H1 (cell line): ENCODE results near the gene SELENOF. TPM values are rescaled to one million over a fixed set of nuclear protein-coding genes. Genes with fewer than 3 reads are reported as not detected.
A peak's percentile ranks its signal among the peaks of the same experiment; 100 is the strongest.

Experiments
- CTCF ChIA-PET: fragments of 300-600 bp; sonication (Branson Sonifier 250); formaldehyde crosslinking; loops from one replicate; lab custom pipeline; 2021; ENCODE audit not compliant: partially characterized antibody; lab: Charles Lee
- POLR2A ChIA-PET: fragments of 300-600 bp; sonication (Branson Sonifier 250); formaldehyde crosslinking; loops from one replicate; lab custom pipeline; 2021; ENCODE audit warnings: inconsistent platforms; ENCODE audit not compliant: partially characterized antibody; lab: Charles Lee
- DNase-seq, 2 experiments: peaks; one replicate each; pipeline versions ENCODE4 v3.0.0 to v3.0.0-alpha.2; 2010 to 2022; ENCODE audit warnings: low spot score in 2 of 2, low read depth in 1 of 2, mixed read lengths in 1 of 2
- FAIRE-seq: peaks from 2 replicates; lab custom pipeline; 2011; peaks lifted over from hg19 to GRCh38; lab: Jason Lieb, UNC
- H2AFZ ChIP-seq: 2 replicates; pipeline ENCODE4 v1.8.1; 2012; ENCODE audit warnings: low read length, inconsistent platforms
- H2AK5ac ChIP-seq: 2 replicates; pipeline ENCODE4 v1.6.1; 2013; ENCODE audit warnings: low read depth, low read length
- H2BK120ac ChIP-seq: replicated peaks from 2 replicates; pipeline ENCODE3; 2013; ENCODE audit warnings: low read depth, low read length, inconsistent platforms
- H2BK12ac ChIP-seq: 2 replicates; pipeline ENCODE4 v1.6.1; 2013; ENCODE audit warnings: low read depth, low read length
- H2BK15ac ChIP-seq: 2 replicates; pipeline ENCODE4 v1.6.1; 2013; ENCODE audit warnings: low read length
- H2BK20ac ChIP-seq: 2 replicates; pipeline ENCODE4 v1.6.1; 2013; ENCODE audit warnings: low read length
- H2BK5ac ChIP-seq: 2 replicates; pipeline ENCODE4 v1.6.1; 2013; ENCODE audit warnings: low read depth, low read length
- H3K14ac ChIP-seq: 2 replicates; pipeline ENCODE4 v1.6.1; 2013; ENCODE audit warnings: inconsistent platforms; ENCODE audit not compliant: insufficient read length
- H3K18ac ChIP-seq: 2 replicates; pipeline ENCODE4 v1.6.1; 2013; ENCODE audit warnings: low read length; ENCODE audit errors: extremely low read depth
- H3K23ac ChIP-seq: 2 replicates; pipeline ENCODE4 v1.6.1; 2013; ENCODE audit warnings: inconsistent platforms; ENCODE audit not compliant: insufficient read length
- H3K23me2 ChIP-seq: 2 replicates; pipeline ENCODE4 v1.6.1; 2013; ENCODE audit warnings: low read depth, low read length
- H3K27ac ChIP-seq: 2 replicates; pipeline ENCODE4 v1.6.1; 2011; ENCODE audit warnings: low read depth, low read length, inconsistent platforms
- H3K27me3 ChIP-seq, 4 experiments: replicated peaks in 1 of 4; 1 replicate in 1 of 4; 2 replicates in 3 of 4; pipeline versions ENCODE4 v1.6.1 to v1.8.1; 2011 to 2013; ENCODE audit warnings: low read length in 3 of 4, mild to moderate bottlenecking in 3 of 4, inconsistent platforms in 2 of 4, mixed read lengths in 2 of 4, moderate library complexity in 1 of 4; ENCODE audit not compliant: control insufficient read depth in 3 of 4, insufficient read depth in 3 of 4; ENCODE audit errors: extremely low read depth in 1 of 4
- H3K36me3 ChIP-seq, 4 experiments: 2 replicates each; pipeline versions ENCODE4 v1.6.1 to v1.8.1; 2011 to 2013; ENCODE audit warnings: mild to moderate bottlenecking in 4 of 4, low read length in 3 of 4, moderate library complexity in 2 of 4, control low read depth in 1 of 4, inconsistent platforms in 1 of 4; ENCODE audit not compliant: insufficient read depth in 4 of 4, control insufficient read depth in 2 of 4
- H3K4ac ChIP-seq: replicated peaks from 2 replicates; pipeline ENCODE3; 2013; ENCODE audit warnings: low read length, low read depth, mixed read lengths, inconsistent platforms; ENCODE audit not compliant: insufficient read length
- H3K4me1 ChIP-seq, 4 experiments: replicated peaks in 1 of 4; 1 replicate in 1 of 4; 2 replicates in 3 of 4; pipeline versions ENCODE4 v1.6.1 to v1.8.1; 2011 to 2013; ENCODE audit warnings: low read length in 3 of 4, inconsistent platforms in 2 of 4, mixed read lengths in 1 of 4; ENCODE audit not compliant: insufficient read depth in 4 of 4, control insufficient read depth in 3 of 4
- H3K4me2 ChIP-seq, 2 experiments: 2 replicates each; pipeline versions ENCODE4 v1.6.1 to v1.8.1; 2011 to 2013; ENCODE audit warnings: low read depth in 2 of 2, low read length in 2 of 2, control low read depth in 1 of 2, inconsistent platforms in 1 of 2, mild to moderate bottlenecking in 1 of 2; ENCODE audit not compliant: insufficient read depth in 1 of 2
- H3K4me3 ChIP-seq, 4 experiments: fragments of 200-600, 300-600 bp in 1 of 4; sonication (generic), shearing (Covaris generic), sonication (Bioruptor Twin) in 1 of 4; 2 replicates each; pipeline versions ENCODE4 v1.5.1 to v1.8.1; 2011 to 2016; ENCODE audit warnings: low read length in 4 of 4, low read depth in 3 of 4, control low read depth in 2 of 4, inconsistent platforms in 2 of 4, mild to moderate bottlenecking in 2 of 4, mixed read lengths in 1 of 4, moderate library complexity in 1 of 4; ENCODE audit not compliant: insufficient read depth in 2 of 4; ENCODE audit errors: extremely low read depth in 1 of 4
- H3K56ac ChIP-seq: replicated peaks from 2 replicates; pipeline ENCODE3; 2013; ENCODE audit warnings: low read depth, mild to moderate bottlenecking, mixed read lengths, low read length, inconsistent platforms; ENCODE audit not compliant: insufficient read length
- H3K79me1 ChIP-seq: 2 replicates; pipeline ENCODE4 v1.6.1; 2013; ENCODE audit warnings: low read depth, low read length, control low read depth
- H3K79me2 ChIP-seq, 2 experiments: 2 replicates each; pipeline versions ENCODE4 v1.6.1 to v1.8.1; 2012 to 2013; ENCODE audit warnings: low read length in 2 of 2, mild to moderate bottlenecking in 2 of 2, inconsistent platforms in 1 of 2; ENCODE audit not compliant: insufficient read depth in 2 of 2, control insufficient read depth in 1 of 2
- H3K9ac ChIP-seq, 4 experiments: replicated peaks in 1 of 4; 1 replicate in 1 of 4; 2 replicates in 3 of 4; pipeline versions ENCODE4 v1.6.1 to v1.8.1; 2011 to 2013; ENCODE audit warnings: low read depth in 3 of 4, low read length in 3 of 4, control low read depth in 2 of 4, mild to moderate bottlenecking in 2 of 4, moderate library complexity in 2 of 4, inconsistent platforms in 1 of 4; ENCODE audit errors: extremely low read depth in 1 of 4
- H3K9me3 ChIP-seq, 2 experiments: 2 replicates each; pipeline versions ENCODE4 v1.6.1 to v1.8.1; 2012 to 2013; ENCODE audit warnings: mild to moderate bottlenecking in 2 of 2, moderate library complexity in 2 of 2, control low read depth in 1 of 2, inconsistent platforms in 1 of 2, low read depth in 1 of 2, low read length in 1 of 2, mixed read lengths in 1 of 2; ENCODE audit not compliant: insufficient read depth in 2 of 2
- H4K20me1 ChIP-seq, 2 experiments: replicated peaks in 1 of 2; 2 replicates each; pipeline versions ENCODE3 to v1.8.1; 2011 to 2013; ENCODE audit warnings: inconsistent platforms in 2 of 2, low read length in 2 of 2, mild to moderate bottlenecking in 1 of 2; ENCODE audit not compliant: insufficient read depth in 2 of 2, control insufficient read depth in 1 of 2
- H4K5ac ChIP-seq: 2 replicates; pipeline ENCODE4 v1.6.1; 2013; ENCODE audit warnings: low read length, low read depth, mixed read lengths, inconsistent platforms; ENCODE audit not compliant: insufficient read length
- H4K8ac ChIP-seq: 2 replicates; pipeline ENCODE4 v1.8.0; 2013; ENCODE audit warnings: mild to moderate bottlenecking, moderate library complexity, low read length, inconsistent platforms; ENCODE audit not compliant: insufficient read depth; ENCODE audit errors: extremely low read depth
- H4K91ac ChIP-seq: replicated peaks from 2 replicates; pipeline ENCODE3; 2013; ENCODE audit warnings: low read length, mixed read lengths, inconsistent platforms; ENCODE audit not compliant: insufficient read length
- BACH1 ChIP-seq: IDR thresholded peaks from 2 replicates; pipeline ENCODE4 v1.6.1; 2012; ENCODE audit warnings: low read length, improper control_type of control experiment
- CREB1 ChIP-seq: IDR thresholded peaks from 2 replicates; pipeline ENCODE4 v1.6.1; 2012; ENCODE audit warnings: inconsistent platforms
- JUN ChIP-seq: IDR thresholded peaks from 2 replicates; pipeline ENCODE4 v1.6.1; 2011; ENCODE audit warnings: low read depth, mild to moderate bottlenecking, improper control_type of control experiment, low read length
- KDM5A ChIP-seq: fragments of 200-600 bp; IDR thresholded peaks from 2 replicates; pipeline ENCODE4 v1.7.1; 2012; ENCODE audit warnings: mild to moderate bottlenecking, low read length, inconsistent platforms, mixed read lengths
- PHF8 ChIP-seq: fragments of 200-600 bp; sonication (generic); conservative IDR thresholded peaks from 2 replicates; pipeline ENCODE4 v1.7.1; 2012; ENCODE audit warnings: low read depth, mild to moderate bottlenecking, inconsistent platforms, low read length, moderate library complexity
- POLR2A ChIP-seq, 2 experiments: IDR thresholded peaks; 1 replicate in 1 of 2; 2 replicates in 1 of 2; pipeline ENCODE4 v1.6.1; 2011; ENCODE audit warnings: low read depth in 2 of 2, low read length in 2 of 2, mild to moderate bottlenecking in 2 of 2; ENCODE audit errors: control extremely low read depth in 1 of 2
- RAD21 ChIP-seq, 2 experiments: IDR thresholded peaks in 1 of 2; conservative IDR thresholded peaks in 1 of 2; 2 replicates each; pipeline ENCODE4 v1.6.1; 2011; ENCODE audit warnings: low read depth in 2 of 2, low read length in 2 of 2, improper control_type of control experiment in 1 of 2, inconsistent platforms in 1 of 2, mild to moderate bottlenecking in 1 of 2, moderate library complexity in 1 of 2
- SP1 ChIP-seq: IDR thresholded peaks from 2 replicates; pipeline ENCODE4 v1.6.1; 2011; ENCODE audit warnings: low read depth, low read length
- SP4 ChIP-seq: IDR thresholded peaks from 2 replicates; pipeline ENCODE4 v1.6.1; 2012; ENCODE audit warnings: low read length, inconsistent platforms
- TBP ChIP-seq: IDR thresholded peaks from 2 replicates; pipeline ENCODE4 v1.6.1; 2011; ENCODE audit warnings: low read depth, low read length, improper control_type of control experiment
- TEAD4 ChIP-seq: IDR thresholded peaks from 2 replicates; pipeline ENCODE4 v1.6.1; 2012; ENCODE audit warnings: low read depth, low read length, inconsistent platforms, mixed read lengths
- WGBS, 2 experiments: shearing (Covaris generic) in 1 of 2; methylation state at CpG; one replicate each; pipeline versions ENCODE4 v1.1.6 to v1.1.7; 2013 to 2015; ENCODE audit warnings: low lambda C conversion rate in 2 of 2, mixed read lengths in 2 of 2, inconsistent platforms in 1 of 2, low coverage in 1 of 2, missing lambda C conversion rate in 1 of 2; ENCODE audit not compliant: insufficient replicate concordance in 2 of 2, insufficient coverage in 1 of 2, insufficient read length in 1 of 2; ENCODE audit errors: extremely low coverage in 1 of 2, missing lambda C conversion rate in 1 of 2; 5-methylcytosine and 5-hydroxymethylcytosine counted together
- polyA plus RNA-seq, 7 experiments: library from polyadenylated mRNA; depleted of rRNA in 3 of 7; stranded (reverse) in 5 of 7; unstranded in 2 of 7; fragments of >200 nt in 5 of 7; fragments of 200-250 nt in 2 of 7; gene quantifications; 1 replicate in 5 of 7; 2 replicates in 1 of 7; 4 replicates in 1 of 7; pipeline versions ENCODE4 v1.2.1 to v1.2.3, GENCODE V29; 2011 to 2013; ENCODE audit warnings: missing spikeins in 2 of 7, mixed read lengths in 2 of 7
- total RNA-seq: library from RNA; stranded (reverse); fragmentation: NEBNext Ultra II Directional; extraction: Animal tissue kit (Norgen Biotek cat#: 25700); gene quantifications from 2 replicates; pipeline ENCODE4 v1.2.1, GENCODE V29; 2021
- TF ChIP-seq, protein P1 (sequence below): IDR thresholded peaks from 2 replicates; pipeline ENCODE4 v1.6.1; 2012; ENCODE audit warnings: inconsistent platforms
- TF ChIP-seq, protein P2 (sequence below): IDR thresholded peaks from 2 replicates; pipeline ENCODE4 v1.6.1; 2012; ENCODE audit warnings: inconsistent platforms

The SELENOF gene
- total and polyA plus RNA-seq, 2 of the 8 experiments (the other 6 are each of a cell fraction or from before 2014, with no cell fraction given), result 70.7 to 163 TPM

DNA sequence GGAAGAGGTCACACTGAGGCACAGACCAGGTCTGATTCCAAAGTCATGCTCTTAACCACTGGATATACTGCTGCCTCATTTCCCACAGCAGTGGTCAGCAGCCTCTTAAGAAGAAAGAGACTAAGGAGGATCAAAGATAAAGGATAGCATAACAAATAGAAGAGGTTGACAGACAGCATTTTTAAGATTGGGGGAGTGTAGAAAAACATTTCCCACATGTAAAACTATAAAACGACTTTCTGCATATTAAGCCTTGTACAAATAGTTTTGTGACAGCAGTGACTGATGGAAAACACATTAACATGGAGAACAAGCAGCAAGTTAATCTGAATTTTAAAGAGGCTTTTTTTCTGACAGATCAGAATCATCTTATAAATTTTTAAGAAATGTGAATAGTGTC lies 92.0 kb downstream of the SELENOF start:
- H3K27ac ChIP-seq, result no peak overlapping the region
- no peaks in the 10 kb centered on the region for H3K9me3 ChIP-seq
- no peak overlapping the region for H4K8ac ChIP-seq
- ChIA-PET CTCF (interaction anchor here (0.7 to 1.3 kb wide), 4 partner anchors 8 to 243 kb away, joined by 3 read pairs; no protein-coding TSS in a partner anchor), POLR2A (no interaction called here)
- no peak overlapping the region for H2AFZ ChIP-seq
- no peak overlapping the region for H3K18ac ChIP-seq
- H3K79me2 ChIP-seq, result no peaks in the 10 kb centered on the region
- 80% methylated on average over 1 of the region's 1 CpG; no CpG with 5 or more reads in 1 of the 2 experiments for WGBS, 2 experiments
- H2BK5ac ChIP-seq, result no peak overlapping the region
- H3K4me2 ChIP-seq, result no peak overlapping the region
- H3K23me2 ChIP-seq, result no peaks in the 10 kb centered on the region
- no peak overlapping the region for H2BK120ac ChIP-seq
- H4K5ac ChIP-seq, result no peak overlapping the region
- no peak for TF ChIP-seq BACH1
- TF ChIP-seq SP1, result no peak
- TF ChIP-seq SP4, result no peak
- TF ChIP-seq TEAD4, result no peak
- TF ChIP-seq JUN, result no peak
- TF ChIP-seq, protein P1, sequence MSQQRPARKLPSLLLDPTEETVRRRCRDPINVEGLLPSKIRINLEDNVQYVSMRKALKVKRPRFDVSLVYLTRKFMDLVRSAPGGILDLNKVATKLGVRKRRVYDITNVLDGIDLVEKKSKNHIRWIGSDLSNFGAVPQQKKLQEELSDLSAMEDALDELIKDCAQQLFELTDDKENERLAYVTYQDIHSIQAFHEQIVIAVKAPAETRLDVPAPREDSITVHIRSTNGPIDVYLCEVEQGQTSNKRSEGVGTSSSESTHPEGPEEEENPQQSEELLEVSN, result no peak
- no peak for TF ChIP-seq POLR2A (IDR thresholded peaks at IDR 0.05; ENCODE audit: control extremely low read depth in 1 of 2, low read depth in 2 of 2, low read length in 2 of 2)
- TF ChIP-seq CREB1, result no peak
- no peak for TF ChIP-seq RAD21 (IDR thresholded peaks at IDR 0.05 in 1 of 2, conservative IDR thresholded peaks at IDR 0.05 in 1 of 2; ENCODE audit: low read depth in 2 of 2, low read length in 2 of 2)
- no peak for TF ChIP-seq PHF8
- TF ChIP-seq KDM5A, result no peak
- TF ChIP-seq TBP, result no peak
- TF ChIP-seq, protein P2, sequence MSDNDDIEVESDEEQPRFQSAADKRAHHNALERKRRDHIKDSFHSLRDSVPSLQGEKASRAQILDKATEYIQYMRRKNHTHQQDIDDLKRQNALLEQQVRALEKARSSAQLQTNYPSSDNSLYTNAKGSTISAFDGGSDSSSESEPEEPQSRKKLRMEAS, result no peak
- FAIRE-seq (no peak), DNase-seq (no peak)
- H3K36me3 ChIP-seq, result no peaks in the 10 kb centered on the region
- H3K79me1 ChIP-seq, result no peaks in the 10 kb centered on the region
- peaks cover 0 to 1% of the 10 kb centered on the region in 2 experiments for H4K20me1 ChIP-seq
- H3K4me3 ChIP-seq, result no peak overlapping the region
- H3K23ac ChIP-seq, result no peak overlapping the region
- H3K9ac ChIP-seq, result no peak overlapping the region
- 0 out of 2 replicates have a peak overlapping the region, but pooled peaks have one; percentile 10 for H2BK15ac ChIP-seq
- H4K91ac ChIP-seq, result no peak overlapping the region
- no peak overlapping the region for H3K4ac ChIP-seq
- H3K27me3 ChIP-seq, result no peaks in the 10 kb centered on the region
- H3K4me1 ChIP-seq, result peaks cover 0 to 2% (median 0%) of the 10 kb centered on the region in 4 experiments; a peak in 1 of 7 replicates
- no peak overlapping the region for H3K56ac ChIP-seq
- H2BK12ac ChIP-seq, result no peak overlapping the region; the same call in 1 of the 2 replicates
- no peak overlapping the region for H3K14ac ChIP-seq
- H2AK5ac ChIP-seq, result no peak overlapping the region
- H2BK20ac ChIP-seq, result peak overlapping the region; percentile 43; the same call in 1 of the 2 replicates
